Neural cell (in vitro differentiated cells): ENCODE data around the gene AVPI1.

Source experiments
- CTCF ChIP-seq: fragments of 450-650 bp; IDR thresholded peaks from 2 replicates; pipeline ENCODE4 v1.5.1; 2014; ENCODE audit warnings: antibody characterized with exemption, mild to moderate bottlenecking, moderate library complexity; ENCODE audit not compliant: poor library complexity, severe bottlenecking
- EP300 ChIP-seq: fragments of 450-650 bp; conservative IDR thresholded peaks from 2 replicates; pipeline ENCODE4 v1.6.1; 2014; ENCODE audit warnings: antibody characterized with exemption, mild to moderate bottlenecking, moderate library complexity; ENCODE audit not compliant: poor library complexity, severe bottlenecking
- EZH2 ChIP-seq: fragments of 200-600, 300-800 bp; shearing (Covaris generic), sonication (generic); IDR thresholded peaks from 2 replicates; pipeline ENCODE4 v1.6.1; 2014; ENCODE audit warnings: antibody characterized with exemption, low read length, borderline replicate concordance, mild to moderate bottlenecking; ENCODE audit not compliant: insufficient read depth, poor library complexity, severe bottlenecking
- POLR2AphosphoS5 ChIP-seq: IDR thresholded peaks from 2 replicates; pipeline ENCODE4 v1.6.1; 2012

GRCh38 chr10:97719602-97720001, 32.6 kb upstream of the AVPI1 start:
- TF ChIP-seq CTCF (no peak), POLR2AphosphoS5 (no peak), EP300 (no peak), EZH2 (no peak)
